Neural crest cell (in vitro differentiated cells): ENCODE data around the gene MET. TPM values are rescaled to one million over a fixed set of nuclear protein-coding genes. Genes with fewer than 3 reads are reported as not detected.

ENCODE experiments used
- DNase-seq: peaks from one replicate; pipeline ENCODE4 v3.0.0; 2021; ENCODE audit warnings: low read depth, mixed read lengths, low spot score
- H3K27ac Mint-ChIP-seq: one replicate; pipeline ENCODE4 v1.8.0; 2021; ENCODE audit warnings: mild to moderate bottlenecking, mixed read lengths; ENCODE audit not compliant: unreplicated experiment
- H3K27me3 Mint-ChIP-seq: 2 replicates; pipeline ENCODE4 v1.8.0; 2021; ENCODE audit warnings: low read depth, mild to moderate bottlenecking, mixed read lengths
- H3K36me3 Mint-ChIP-seq: 2 replicates; pipeline ENCODE4 v1.8.0; 2021; ENCODE audit warnings: low read depth, mild to moderate bottlenecking, mixed read lengths
- H3K4me1 Mint-ChIP-seq: 2 replicates; pipeline ENCODE4 v1.8.0; 2021; ENCODE audit warnings: mixed read lengths
- H3K4me3 Mint-ChIP-seq: one replicate; pipeline ENCODE4 v1.8.0; 2021; ENCODE audit warnings: mild to moderate bottlenecking, mixed read lengths
- H3K9me3 Mint-ChIP-seq: 2 replicates; pipeline ENCODE4 v1.8.0; 2021; ENCODE audit warnings: mixed read lengths
- total RNA-seq: library from RNA; stranded (reverse); gene quantifications from 2 replicates; pipeline ENCODE4 v1.2.1, GENCODE V29; 2021
- TF ChIP-seq, protein P1 (sequence below): fragments of 200-600 bp; sonication (generic); conservative IDR thresholded peaks from 2 replicates; pipeline ENCODE4 v1.5.0; 2021; ENCODE audit warnings: antibody characterized with exemption, mild to moderate bottlenecking

MET gene
- total RNA-seq, 1 donor from 2014 or later, result 4.0 TPM

DNA sequence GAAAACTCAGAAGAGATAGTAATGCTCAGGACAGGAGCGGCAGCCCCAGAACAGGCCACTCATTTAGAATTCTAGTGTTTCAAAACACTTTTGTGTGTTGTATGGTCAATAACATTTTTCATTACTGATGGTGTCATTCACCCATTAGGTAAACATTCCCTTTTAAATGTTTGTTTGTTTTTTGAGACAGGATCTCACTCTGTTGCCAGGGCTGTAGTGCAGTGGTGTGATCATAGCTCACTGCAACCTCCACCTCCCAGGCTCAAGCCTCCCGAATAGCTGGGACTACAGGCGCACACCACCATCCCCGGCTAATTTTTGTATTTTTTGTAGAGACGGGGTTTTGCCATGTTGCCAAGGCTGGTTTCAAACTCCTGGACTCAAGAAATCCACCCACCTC is 124.5 kb downstream of the MET start:
- Mint-ChIP-seq H3K4me3 (no peak overlapping the region), H3K27me3 (no peaks in the 10 kb centered on the region), H3K9me3 (no peaks in the 10 kb centered on the region), H3K4me1 (no peaks in the 10 kb centered on the region), H3K36me3 (no peaks in the 10 kb centered on the region), H3K27ac (no peak overlapping the region)
- TF ChIP-seq, protein P1, sequence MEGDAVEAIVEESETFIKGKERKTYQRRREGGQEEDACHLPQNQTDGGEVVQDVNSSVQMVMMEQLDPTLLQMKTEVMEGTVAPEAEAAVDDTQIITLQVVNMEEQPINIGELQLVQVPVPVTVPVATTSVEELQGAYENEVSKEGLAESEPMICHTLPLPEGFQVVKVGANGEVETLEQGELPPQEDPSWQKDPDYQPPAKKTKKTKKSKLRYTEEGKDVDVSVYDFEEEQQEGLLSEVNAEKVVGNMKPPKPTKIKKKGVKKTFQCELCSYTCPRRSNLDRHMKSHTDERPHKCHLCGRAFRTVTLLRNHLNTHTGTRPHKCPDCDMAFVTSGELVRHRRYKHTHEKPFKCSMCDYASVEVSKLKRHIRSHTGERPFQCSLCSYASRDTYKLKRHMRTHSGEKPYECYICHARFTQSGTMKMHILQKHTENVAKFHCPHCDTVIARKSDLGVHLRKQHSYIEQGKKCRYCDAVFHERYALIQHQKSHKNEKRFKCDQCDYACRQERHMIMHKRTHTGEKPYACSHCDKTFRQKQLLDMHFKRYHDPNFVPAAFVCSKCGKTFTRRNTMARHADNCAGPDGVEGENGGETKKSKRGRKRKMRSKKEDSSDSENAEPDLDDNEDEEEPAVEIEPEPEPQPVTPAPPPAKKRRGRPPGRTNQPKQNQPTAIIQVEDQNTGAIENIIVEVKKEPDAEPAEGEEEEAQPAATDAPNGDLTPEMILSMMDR, result no peak
- no peak for DNase-seq

DNA sequence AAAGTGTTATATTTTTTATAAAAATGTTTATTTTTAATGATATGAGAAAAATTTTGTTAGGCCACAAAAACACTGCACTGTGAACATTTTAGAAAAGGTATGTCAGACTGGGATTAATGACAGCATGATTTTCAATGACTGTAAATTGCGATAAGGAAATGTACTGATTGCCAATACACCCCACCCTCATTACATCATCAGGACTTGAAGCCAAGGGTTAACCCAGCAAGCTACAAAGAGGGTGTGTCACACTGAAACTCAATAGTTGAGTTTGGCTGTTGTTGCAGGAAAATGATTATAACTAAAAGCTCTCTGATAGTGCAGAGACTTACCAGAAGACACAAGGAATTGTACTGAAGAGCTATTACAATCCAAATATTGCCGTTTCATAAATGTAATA is 125.6 kb downstream of the MET start:
- H3K27ac Mint-ChIP-seq, result no peak overlapping the region
- H3K36me3 Mint-ChIP-seq, result no peaks in the 10 kb centered on the region
- H3K4me1 Mint-ChIP-seq, result peaks cover 2% of the 10 kb centered on the region
- TF ChIP-seq, protein P1, result no peak
- H3K9me3 Mint-ChIP-seq, result no peaks in the 10 kb centered on the region
- no peak overlapping the region for H3K4me3 Mint-ChIP-seq
- no peak for DNase-seq
- no peaks in the 10 kb centered on the region for H3K27me3 Mint-ChIP-seq

DNA sequence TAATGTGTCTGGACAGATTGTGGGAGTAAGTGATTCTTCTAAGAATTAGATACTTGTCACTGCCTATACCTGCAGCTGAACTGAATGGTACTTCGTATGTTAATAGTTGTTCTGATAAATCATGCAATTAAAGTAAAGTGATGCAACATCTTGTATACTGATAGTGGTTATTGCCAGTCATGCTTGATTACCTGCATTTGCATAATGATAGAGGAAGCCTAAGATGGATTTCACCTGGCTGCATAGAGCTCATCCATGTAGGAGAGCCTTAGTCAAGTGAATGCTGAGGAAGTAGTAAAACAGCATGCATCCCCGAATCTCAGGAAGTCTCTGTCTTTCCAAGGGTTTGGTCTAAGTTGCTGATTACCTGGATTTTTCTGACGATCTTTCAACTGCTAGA is 126.2 kb downstream of the MET start:
- H3K4me3 Mint-ChIP-seq, result no peak overlapping the region
- peaks cover 8% of the 10 kb centered on the region for H3K4me1 Mint-ChIP-seq
- H3K36me3 Mint-ChIP-seq, result no peaks in the 10 kb centered on the region
- no peak overlapping the region for H3K27ac Mint-ChIP-seq
- no peak for DNase-seq
- H3K27me3 Mint-ChIP-seq, result no peaks in the 10 kb centered on the region
- TF ChIP-seq, protein P1, result no peak
- no peaks in the 10 kb centered on the region for H3K9me3 Mint-ChIP-seq

DNA sequence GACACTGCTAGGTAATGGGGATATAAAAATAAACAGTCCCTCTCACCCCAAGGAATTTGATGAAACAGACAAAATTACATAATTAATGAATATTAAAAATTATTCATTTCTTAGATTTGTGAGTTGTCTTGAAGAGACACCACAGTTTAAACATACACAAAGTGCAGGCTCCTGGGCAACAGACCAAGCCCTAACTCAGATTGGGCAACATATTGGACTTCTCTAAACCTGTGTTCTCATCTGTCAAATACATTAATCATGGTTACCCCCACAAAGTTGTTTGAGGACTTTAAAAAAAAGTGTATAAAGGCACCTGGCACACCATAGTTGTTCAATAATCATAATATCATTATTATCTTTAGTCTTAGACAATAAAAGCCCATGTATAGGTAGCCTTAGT is 127.9 kb downstream of the MET start:
- DNase-seq, result no peak
- peaks cover 15% of the 10 kb centered on the region for H3K4me1 Mint-ChIP-seq
- H3K27me3 Mint-ChIP-seq, result no peaks in the 10 kb centered on the region
- H3K4me3 Mint-ChIP-seq, result no peak overlapping the region
- no peaks in the 10 kb centered on the region for H3K36me3 Mint-ChIP-seq
- TF ChIP-seq, protein P1, result no peak
- no peak overlapping the region for H3K27ac Mint-ChIP-seq
- H3K9me3 Mint-ChIP-seq, result no peaks in the 10 kb centered on the region

DNA sequence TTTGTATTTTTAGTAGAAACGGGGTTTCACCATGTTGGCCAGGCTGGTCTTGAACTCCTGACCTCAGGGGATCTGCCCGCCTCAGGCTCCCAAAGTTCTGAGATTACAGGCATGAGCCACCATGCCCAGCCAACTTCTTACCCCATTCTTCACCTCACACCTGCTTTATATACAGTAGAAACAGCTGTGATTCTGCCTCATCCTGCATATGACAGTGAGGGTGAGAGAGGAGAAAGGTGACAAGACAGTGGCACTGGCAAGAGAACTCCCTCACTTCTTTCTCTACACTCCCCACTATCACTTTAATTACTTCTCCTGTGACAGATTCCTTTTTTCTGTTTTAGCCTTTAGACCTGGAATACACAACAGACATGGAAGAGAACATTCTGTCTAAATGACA is 128.6 kb downstream of the MET start:
- H3K9me3 Mint-ChIP-seq, result no peaks in the 10 kb centered on the region
- H3K27ac Mint-ChIP-seq, result no peak overlapping the region
- peaks cover 15% of the 10 kb centered on the region for H3K4me1 Mint-ChIP-seq
- no peak overlapping the region for H3K4me3 Mint-ChIP-seq
- H3K27me3 Mint-ChIP-seq, result no peaks in the 10 kb centered on the region
- TF ChIP-seq, protein P1, result no peak
- DNase-seq, result no peak
- H3K36me3 Mint-ChIP-seq, result no peaks in the 10 kb centered on the region
